Breast epithelium (tissue), 4 donors: ENCODE results near the gene SQSTM1. TPM values are rescaled to one million over a fixed set of nuclear protein-coding genes. Genes with fewer than 3 reads are reported as not detected.

Experiments used
- DNase-seq, 2 donors: peaks; one replicate each; pipeline ENCODE4 v3.0.0-alpha.2; 2019; ENCODE audit warnings: low spot score in 2 of 2
- H3K27ac ChIP-seq, 2 donors: fragments of 200-600 bp; sonication (generic) in 1 of 2; one replicate each; pipeline ENCODE4 v1.5.1; 2016 to 2019; ENCODE audit warnings: mild to moderate bottlenecking in 1 of 2
- H3K27me3 ChIP-seq, 2 donors: fragments of 200-600 bp; sonication (generic) in 1 of 2; one replicate each; pipeline versions ENCODE4 v1.5.1 to v1.6.0; 2017 to 2019; ENCODE audit warnings: control low read depth in 1 of 2, mild to moderate bottlenecking in 1 of 2
- H3K36me3 ChIP-seq: fragments of 200-600 bp; one replicate; pipeline ENCODE4 v1.5.1; 2019
- H3K4me1 ChIP-seq, 2 donors: fragments of 200-600 bp; sonication (generic); one replicate each; pipeline ENCODE4 v1.5.1; 2016 to 2019; ENCODE audit warnings: control low read depth in 1 of 2
- H3K4me3 ChIP-seq, 3 donors: fragments of 200-600 bp; sonication (generic); 1 replicate in 2 of 3; 2 replicates in 1 of 3; pipeline ENCODE4 v1.5.1; 2016 to 2019; ENCODE audit warnings: mild to moderate bottlenecking in 3 of 3, moderate library complexity in 2 of 3
- H3K9me3 ChIP-seq, 2 donors: fragments of 200-600 bp; sonication (generic) in 1 of 2; one replicate each; pipeline ENCODE4 v1.5.1; 2016 to 2019; ENCODE audit warnings: control low read depth in 1 of 2
- CTCF ChIP-seq, 3 donors: fragments of 450-650 bp; IDR thresholded peaks; one replicate each; pipeline ENCODE4 v1.5.1; 2016 to 2017; ENCODE audit warnings: antibody characterized with exemption in 3 of 3, mild to moderate bottlenecking in 3 of 3, moderate library complexity in 3 of 3
- POLR2A ChIP-seq: fragments of 450-650 bp; IDR thresholded peaks from one replicate; pipeline ENCODE4 v1.6.1; 2016; ENCODE audit warnings: antibody characterized with exemption, mild to moderate bottlenecking, moderate library complexity
- POLR2AphosphoS5 ChIP-seq, 3 donors: sonication (generic); formaldehyde crosslinking; IDR thresholded peaks; one replicate each; pipeline ENCODE4 v1.6.1; 2017; ENCODE audit warnings: antibody characterized with exemption in 3 of 3
- intact Hi-C: fragments of 100-400 bp; cut with DNase I; formaldehyde crosslinking; loops from one replicate; pipeline ENCODE4 v1.15.1; 2023; ENCODE audit warnings: low total_unique reads
- total RNA-seq, 3 donors: library from RNA; depleted of rRNA; stranded (reverse); fragments of >200 nt; gene quantifications; one replicate each; pipeline ENCODE4 v1.1.0, GENCODE V29; 2016

Gene SQSTM1
- total RNA-seq, 3 donors from 2014 or later: 407 to 695 (median 462) TPM

GRCh38 chr5:179858586-179859427 is 38.1 kb downstream of the SQSTM1 start, which contains the start of gene MRNIP:
TSS of gene MRNIP (minus strand) at chr5:179858817. CDS start at chr5:179858796, 21 bp downstream.
- no peaks in the 10 kb centered on the region for H3K36me3 ChIP-seq
- peaks cover 0 to 6% of the 10 kb centered on the region in 2 donors for H3K9me3 ChIP-seq
- peak within 1 kb of the TSS; percentile 82 to 95 (median 89) for H3K4me3 ChIP-seq
- no peak for TF ChIP-seq CTCF (IDR thresholded peaks at IDR 0.05)
- TF ChIP-seq POLR2A: no peak
- TF ChIP-seq POLR2AphosphoS5 (IDR thresholded peaks at IDR 0.05): peak; percentile 68 to 76 (median 73)
- peak; percentile 93 to 95 for DNase-seq
- H3K27ac ChIP-seq: peak within 1 kb of the TSS; percentile 84 to 92
- intact Hi-C loops: loop anchor here (5.0 kb wide), 1 partner anchor 602 kb away; no protein-coding TSS in a partner anchor
- no peaks in the 10 kb centered on the region for H3K27me3 ChIP-seq
- no peaks in the 10 kb centered on the region for H3K4me1 ChIP-seq

GRCh38 chr5:179860301-179860700 is 39.6 kb downstream of the SQSTM1 start:
- Histone ChIP-seq H3K4me3 (peak overlapping the region in 2 of 3 donors; percentile 82 to 95), H3K36me3 (no peaks in the 10 kb centered on the region), H3K27me3 (no peaks in the 10 kb centered on the region), H3K9me3 (peaks cover 0 to 6% of the 10 kb centered on the region in 2 donors), H3K4me1 (no peaks in the 10 kb centered on the region), H3K27ac (no peak overlapping the region)
- intact Hi-C loops: no loop called here
- no peak for DNase-seq
- no peak for TF ChIP-seq POLR2A
- no peak for TF ChIP-seq POLR2AphosphoS5 (IDR thresholded peaks at IDR 0.05)
- TF ChIP-seq CTCF (IDR thresholded peaks at IDR 0.05): no peak

GRCh38 chr5:179862296-179862695 is 41.6 kb downstream of the SQSTM1 start:
- H3K4me1 ChIP-seq: no peaks in the 10 kb centered on the region
- H3K27ac ChIP-seq: no peak overlapping the region
- no peak for DNase-seq
- H3K27me3 ChIP-seq: no peaks in the 10 kb centered on the region
- H3K4me3 ChIP-seq: no peak overlapping the region
- intact Hi-C loops: no loop called here
- H3K9me3 ChIP-seq: peaks cover 0 to 6% of the 10 kb centered on the region in 2 donors
- no peak for TF ChIP-seq POLR2AphosphoS5 (IDR thresholded peaks at IDR 0.05)
- no peak for TF ChIP-seq POLR2A
- TF ChIP-seq CTCF (IDR thresholded peaks at IDR 0.05): no peak
- H3K36me3 ChIP-seq: peaks cover 3% of the 10 kb centered on the region

GRCh38 chr5:179862891-179863290 is 42.2 kb downstream of the SQSTM1 start:
- H3K27ac ChIP-seq: no peak overlapping the region
- H3K9me3 ChIP-seq: peaks cover 0 to 6% of the 10 kb centered on the region in 2 donors
- intact Hi-C loops: no loop called here
- no peak for TF ChIP-seq POLR2AphosphoS5 (IDR thresholded peaks at IDR 0.05)
- no peak for TF ChIP-seq POLR2A
- no peak for TF ChIP-seq CTCF (IDR thresholded peaks at IDR 0.05)
- DNase-seq: no peak
- peaks cover 3% of the 10 kb centered on the region for H3K36me3 ChIP-seq
- no peak overlapping the region for H3K4me3 ChIP-seq
- H3K27me3 ChIP-seq: no peaks in the 10 kb centered on the region
- no peaks in the 10 kb centered on the region for H3K4me1 ChIP-seq

- Histone ChIP-seq H3K4me1 (no peaks in the 10 kb centered on the region), H3K27me3 (no peaks in the 10 kb centered on the region), H3K9me3 (peaks cover 0 to 6% of the 10 kb centered on the region in 2 donors), H3K27ac (no peak overlapping the region), H3K36me3 (peaks cover 3% of the 10 kb centered on the region), H3K4me3 (no peak overlapping the region)
- no peak for DNase-seq
- intact Hi-C loops: no loop called here
- TF ChIP-seq CTCF (IDR thresholded peaks at IDR 0.05) (no peak), POLR2AphosphoS5 (IDR thresholded peaks at IDR 0.05) (no peak), POLR2A (no peak)
Observed at GRCh38 chr5:179863449-179864085, 42.9 kb downstream of the SQSTM1 start.
